H1 (cell line): ENCODE measurements around the gene FN3KRP. TPM values are rescaled to one million over a fixed set of nuclear protein-coding genes. Genes with fewer than 3 reads are reported as not detected.

ENCODE experiments used
- CTCF ChIA-PET: fragments of 300-600 bp; sonication (Branson Sonifier 250); formaldehyde crosslinking; loops from one replicate; lab custom pipeline; 2021; ENCODE audit not compliant: partially characterized antibody; lab: Charles Lee
- POLR2A ChIA-PET: fragments of 300-600 bp; sonication (Branson Sonifier 250); formaldehyde crosslinking; loops from one replicate; lab custom pipeline; 2021; ENCODE audit warnings: inconsistent platforms; ENCODE audit not compliant: partially characterized antibody; lab: Charles Lee
- DNase-seq, 2 experiments: peaks; one replicate each; pipeline versions ENCODE4 v3.0.0 to v3.0.0-alpha.2; 2010 to 2022; ENCODE audit warnings: low spot score in 2 of 2, low read depth in 1 of 2, mixed read lengths in 1 of 2
- FAIRE-seq: peaks from 2 replicates; lab custom pipeline; 2011; peaks lifted over from hg19 to GRCh38; lab: Jason Lieb, UNC
- H2AFZ ChIP-seq: 2 replicates; pipeline ENCODE4 v1.8.1; 2012; ENCODE audit warnings: low read length, inconsistent platforms
- H2AK5ac ChIP-seq: 2 replicates; pipeline ENCODE4 v1.6.1; 2013; ENCODE audit warnings: low read depth, low read length
- H2BK120ac ChIP-seq: replicated peaks from 2 replicates; pipeline ENCODE3; 2013; ENCODE audit warnings: low read depth, low read length, inconsistent platforms
- H2BK12ac ChIP-seq: 2 replicates; pipeline ENCODE4 v1.6.1; 2013; ENCODE audit warnings: low read depth, low read length
- H2BK15ac ChIP-seq: 2 replicates; pipeline ENCODE4 v1.6.1; 2013; ENCODE audit warnings: low read length
- H2BK20ac ChIP-seq: 2 replicates; pipeline ENCODE4 v1.6.1; 2013; ENCODE audit warnings: low read length
- H2BK5ac ChIP-seq: 2 replicates; pipeline ENCODE4 v1.6.1; 2013; ENCODE audit warnings: low read depth, low read length
- H3K14ac ChIP-seq: 2 replicates; pipeline ENCODE4 v1.6.1; 2013; ENCODE audit warnings: inconsistent platforms; ENCODE audit not compliant: insufficient read length
- H3K18ac ChIP-seq: 2 replicates; pipeline ENCODE4 v1.6.1; 2013; ENCODE audit warnings: low read length; ENCODE audit errors: extremely low read depth
- H3K23ac ChIP-seq: 2 replicates; pipeline ENCODE4 v1.6.1; 2013; ENCODE audit warnings: inconsistent platforms; ENCODE audit not compliant: insufficient read length
- H3K23me2 ChIP-seq: 2 replicates; pipeline ENCODE4 v1.6.1; 2013; ENCODE audit warnings: low read depth, low read length
- H3K27ac ChIP-seq: 2 replicates; pipeline ENCODE4 v1.6.1; 2011; ENCODE audit warnings: low read depth, low read length, inconsistent platforms
- H3K27me3 ChIP-seq, 4 experiments: replicated peaks in 1 of 4; 1 replicate in 1 of 4; 2 replicates in 3 of 4; pipeline versions ENCODE4 v1.6.1 to v1.8.1; 2011 to 2013; ENCODE audit warnings: low read length in 3 of 4, mild to moderate bottlenecking in 3 of 4, inconsistent platforms in 2 of 4, mixed read lengths in 2 of 4, moderate library complexity in 1 of 4; ENCODE audit not compliant: control insufficient read depth in 3 of 4, insufficient read depth in 3 of 4; ENCODE audit errors: extremely low read depth in 1 of 4
- H3K36me3 ChIP-seq, 4 experiments: 2 replicates each; pipeline versions ENCODE4 v1.6.1 to v1.8.1; 2011 to 2013; ENCODE audit warnings: mild to moderate bottlenecking in 4 of 4, low read length in 3 of 4, moderate library complexity in 2 of 4, control low read depth in 1 of 4, inconsistent platforms in 1 of 4; ENCODE audit not compliant: insufficient read depth in 4 of 4, control insufficient read depth in 2 of 4
- H3K4ac ChIP-seq: replicated peaks from 2 replicates; pipeline ENCODE3; 2013; ENCODE audit warnings: low read length, low read depth, mixed read lengths, inconsistent platforms; ENCODE audit not compliant: insufficient read length
- H3K4me1 ChIP-seq, 4 experiments: replicated peaks in 1 of 4; 1 replicate in 1 of 4; 2 replicates in 3 of 4; pipeline versions ENCODE4 v1.6.1 to v1.8.1; 2011 to 2013; ENCODE audit warnings: low read length in 3 of 4, inconsistent platforms in 2 of 4, mixed read lengths in 1 of 4; ENCODE audit not compliant: insufficient read depth in 4 of 4, control insufficient read depth in 3 of 4
- H3K4me2 ChIP-seq, 2 experiments: 2 replicates each; pipeline versions ENCODE4 v1.6.1 to v1.8.1; 2011 to 2013; ENCODE audit warnings: low read depth in 2 of 2, low read length in 2 of 2, control low read depth in 1 of 2, inconsistent platforms in 1 of 2, mild to moderate bottlenecking in 1 of 2; ENCODE audit not compliant: insufficient read depth in 1 of 2
- H3K4me3 ChIP-seq, 4 experiments: fragments of 200-600, 300-600 bp in 1 of 4; sonication (generic), shearing (Covaris generic), sonication (Bioruptor Twin) in 1 of 4; 2 replicates each; pipeline versions ENCODE4 v1.5.1 to v1.8.1; 2011 to 2016; ENCODE audit warnings: low read length in 4 of 4, low read depth in 3 of 4, control low read depth in 2 of 4, inconsistent platforms in 2 of 4, mild to moderate bottlenecking in 2 of 4, mixed read lengths in 1 of 4, moderate library complexity in 1 of 4; ENCODE audit not compliant: insufficient read depth in 2 of 4; ENCODE audit errors: extremely low read depth in 1 of 4
- H3K56ac ChIP-seq: replicated peaks from 2 replicates; pipeline ENCODE3; 2013; ENCODE audit warnings: low read depth, mild to moderate bottlenecking, mixed read lengths, low read length, inconsistent platforms; ENCODE audit not compliant: insufficient read length
- H3K79me1 ChIP-seq: 2 replicates; pipeline ENCODE4 v1.6.1; 2013; ENCODE audit warnings: low read depth, low read length, control low read depth
- H3K79me2 ChIP-seq, 2 experiments: 2 replicates each; pipeline versions ENCODE4 v1.6.1 to v1.8.1; 2012 to 2013; ENCODE audit warnings: low read length in 2 of 2, mild to moderate bottlenecking in 2 of 2, inconsistent platforms in 1 of 2; ENCODE audit not compliant: insufficient read depth in 2 of 2, control insufficient read depth in 1 of 2
- H3K9ac ChIP-seq, 4 experiments: replicated peaks in 1 of 4; 1 replicate in 1 of 4; 2 replicates in 3 of 4; pipeline versions ENCODE4 v1.6.1 to v1.8.1; 2011 to 2013; ENCODE audit warnings: low read depth in 3 of 4, low read length in 3 of 4, control low read depth in 2 of 4, mild to moderate bottlenecking in 2 of 4, moderate library complexity in 2 of 4, inconsistent platforms in 1 of 4; ENCODE audit errors: extremely low read depth in 1 of 4
- H3K9me3 ChIP-seq, 2 experiments: 2 replicates each; pipeline versions ENCODE4 v1.6.1 to v1.8.1; 2012 to 2013; ENCODE audit warnings: mild to moderate bottlenecking in 2 of 2, moderate library complexity in 2 of 2, control low read depth in 1 of 2, inconsistent platforms in 1 of 2, low read depth in 1 of 2, low read length in 1 of 2, mixed read lengths in 1 of 2; ENCODE audit not compliant: insufficient read depth in 2 of 2
- H4K20me1 ChIP-seq, 2 experiments: replicated peaks in 1 of 2; 2 replicates each; pipeline versions ENCODE3 to v1.8.1; 2011 to 2013; ENCODE audit warnings: inconsistent platforms in 2 of 2, low read length in 2 of 2, mild to moderate bottlenecking in 1 of 2; ENCODE audit not compliant: insufficient read depth in 2 of 2, control insufficient read depth in 1 of 2
- H4K5ac ChIP-seq: 2 replicates; pipeline ENCODE4 v1.6.1; 2013; ENCODE audit warnings: low read length, low read depth, mixed read lengths, inconsistent platforms; ENCODE audit not compliant: insufficient read length
- H4K8ac ChIP-seq: 2 replicates; pipeline ENCODE4 v1.8.0; 2013; ENCODE audit warnings: mild to moderate bottlenecking, moderate library complexity, low read length, inconsistent platforms; ENCODE audit not compliant: insufficient read depth; ENCODE audit errors: extremely low read depth
- H4K91ac ChIP-seq: replicated peaks from 2 replicates; pipeline ENCODE3; 2013; ENCODE audit warnings: low read length, mixed read lengths, inconsistent platforms; ENCODE audit not compliant: insufficient read length
- BACH1 ChIP-seq: IDR thresholded peaks from 2 replicates; pipeline ENCODE4 v1.6.1; 2012; ENCODE audit warnings: low read length, improper control_type of control experiment
- BCL11A ChIP-seq, 2 experiments: IDR thresholded peaks; one replicate each; pipeline ENCODE4 v1.6.1; 2011; ENCODE audit warnings: low read depth in 2 of 2, low read length in 2 of 2, mild to moderate bottlenecking in 2 of 2
- KDM1A ChIP-seq: fragments of 200-600, 300-600 bp; sonication (generic); IDR thresholded peaks from 2 replicates; pipeline ENCODE4 v1.7.1; 2016; ENCODE audit warnings: mild to moderate bottlenecking, low read length, borderline replicate concordance
- MAFK ChIP-seq: IDR thresholded peaks from 2 replicates; pipeline ENCODE4 v1.6.1; 2012; ENCODE audit warnings: low read depth, mild to moderate bottlenecking, improper control_type of control experiment, low read length
- RXRA ChIP-seq: IDR thresholded peaks from 2 replicates; pipeline ENCODE4 v1.6.1; 2011; ENCODE audit warnings: low read depth, mild to moderate bottlenecking, low read length, moderate library complexity; ENCODE audit not compliant: insufficient read depth
- SP4 ChIP-seq: IDR thresholded peaks from 2 replicates; pipeline ENCODE4 v1.6.1; 2012; ENCODE audit warnings: low read length, inconsistent platforms
- SUZ12 ChIP-seq: fragments of 200-600 bp; sonication (generic); IDR thresholded peaks from 2 replicates; pipeline ENCODE4 v1.6.1; 2012; ENCODE audit warnings: mild to moderate bottlenecking, inconsistent platforms, low read length, moderate library complexity, mixed read lengths
- YY1 ChIP-seq: IDR thresholded peaks from 2 replicates; pipeline ENCODE4 v1.6.1; 2011; ENCODE audit warnings: low read depth, mild to moderate bottlenecking, low read length
- WGBS, 2 experiments: shearing (Covaris generic) in 1 of 2; methylation state at CpG; one replicate each; pipeline versions ENCODE4 v1.1.6 to v1.1.7; 2013 to 2015; ENCODE audit warnings: low lambda C conversion rate in 2 of 2, mixed read lengths in 2 of 2, inconsistent platforms in 1 of 2, low coverage in 1 of 2, missing lambda C conversion rate in 1 of 2; ENCODE audit not compliant: insufficient replicate concordance in 2 of 2, insufficient coverage in 1 of 2, insufficient read length in 1 of 2; ENCODE audit errors: extremely low coverage in 1 of 2, missing lambda C conversion rate in 1 of 2; 5-methylcytosine and 5-hydroxymethylcytosine counted together
- polyA plus RNA-seq, 7 experiments: library from polyadenylated mRNA; depleted of rRNA in 3 of 7; stranded (reverse) in 5 of 7; unstranded in 2 of 7; fragments of >200 nt in 5 of 7; fragments of 200-250 nt in 2 of 7; gene quantifications; 1 replicate in 5 of 7; 2 replicates in 1 of 7; 4 replicates in 1 of 7; pipeline versions ENCODE4 v1.2.1 to v1.2.3, GENCODE V29; 2011 to 2013; ENCODE audit warnings: missing spikeins in 2 of 7, mixed read lengths in 2 of 7
- total RNA-seq: library from RNA; stranded (reverse); fragmentation: NEBNext Ultra II Directional; extraction: Animal tissue kit (Norgen Biotek cat#: 25700); gene quantifications from 2 replicates; pipeline ENCODE4 v1.2.1, GENCODE V29; 2021

Gene FN3KRP
- total and polyA plus RNA-seq, 2 of the 8 experiments (the other 6 are each of a cell fraction or from before 2014, with no cell fraction given): 18.1 to 21.4 TPM

GRCh38 chr17:82667668-82668000, 48.9 kb upstream of the FN3KRP start:
- Histone ChIP-seq H3K23ac (no peak overlapping the region), H2AK5ac (no peak overlapping the region), H2BK5ac (no peak overlapping the region), H3K27me3 (no peaks in the 10 kb centered on the region; a peak in 2 of 7 replicates), H3K79me1 (no peaks in the 10 kb centered on the region; the same call in 1 of the 2 replicates), H3K4me3 (no peak overlapping the region), H2AFZ (no peak overlapping the region), H4K8ac (no peak overlapping the region; the same call in 1 of the 2 replicates), H3K9ac (no peak overlapping the region), H3K4me2 (no peak overlapping the region), H2BK20ac (no peak overlapping the region), H3K36me3 (no peaks in the 10 kb centered on the region), H3K4me1 (peaks cover 0 to 9% (median 2%) of the 10 kb centered on the region in 4 experiments; a peak in 3 of 7 replicates), H3K56ac (no peak overlapping the region), H3K23me2 (peaks cover 5% of the 10 kb centered on the region; the same call in 1 of the 2 replicates), H3K4ac (no peak overlapping the region), H2BK15ac (no peak overlapping the region), H4K20me1 (peaks cover 0 to 3% of the 10 kb centered on the region in 2 experiments), H3K14ac (no peak overlapping the region), H4K91ac (no peak overlapping the region), H3K9me3 (no peaks in the 10 kb centered on the region), H3K18ac (no peak overlapping the region), H4K5ac (no peak overlapping the region), H3K79me2 (no peaks in the 10 kb centered on the region), H3K27ac (no peak overlapping the region), H2BK12ac (no peak overlapping the region), H2BK120ac (no peak overlapping the region)
- TF ChIP-seq SUZ12 (no peak), BCL11A (IDR thresholded peaks at IDR 0.05; ENCODE audit: low read depth in 2 of 2, low read length in 2 of 2) (no peak), SP4 (no peak), YY1 (no peak), MAFK (no peak), KDM1A (no peak), BACH1 (no peak), RXRA (no peak)
- DNase-seq (no peak), FAIRE-seq (no peak)
- CTCF ChIA-PET: interaction anchor here (0.6 to 4.7 kb wide), 25 partner anchors 8 to 1258 kb away, joined by 3 to 50 read pairs (median 5); partner anchors contain the start of gene FN3KRP
- 83% methylated on average over 15 of the region's 15 CpGs; no CpG with 5 or more reads in 1 of the 2 experiments for WGBS, 2 experiments
- POLR2A ChIA-PET: interaction anchor here (0.6 to 1.1 kb wide), 5 partner anchors 9 to 88 kb away, joined by 3 to 4 read pairs (median 3); no protein-coding TSS in a partner anchor
